GDM1 (cell line): ENCODE results near the gene TRIP13.

ENCODE experiments used
- DNase-seq: peaks from one replicate; lab custom pipeline; 2025; lab: John Stamatoyannopoulos, UW

The TRIP13 gene

DNA sequence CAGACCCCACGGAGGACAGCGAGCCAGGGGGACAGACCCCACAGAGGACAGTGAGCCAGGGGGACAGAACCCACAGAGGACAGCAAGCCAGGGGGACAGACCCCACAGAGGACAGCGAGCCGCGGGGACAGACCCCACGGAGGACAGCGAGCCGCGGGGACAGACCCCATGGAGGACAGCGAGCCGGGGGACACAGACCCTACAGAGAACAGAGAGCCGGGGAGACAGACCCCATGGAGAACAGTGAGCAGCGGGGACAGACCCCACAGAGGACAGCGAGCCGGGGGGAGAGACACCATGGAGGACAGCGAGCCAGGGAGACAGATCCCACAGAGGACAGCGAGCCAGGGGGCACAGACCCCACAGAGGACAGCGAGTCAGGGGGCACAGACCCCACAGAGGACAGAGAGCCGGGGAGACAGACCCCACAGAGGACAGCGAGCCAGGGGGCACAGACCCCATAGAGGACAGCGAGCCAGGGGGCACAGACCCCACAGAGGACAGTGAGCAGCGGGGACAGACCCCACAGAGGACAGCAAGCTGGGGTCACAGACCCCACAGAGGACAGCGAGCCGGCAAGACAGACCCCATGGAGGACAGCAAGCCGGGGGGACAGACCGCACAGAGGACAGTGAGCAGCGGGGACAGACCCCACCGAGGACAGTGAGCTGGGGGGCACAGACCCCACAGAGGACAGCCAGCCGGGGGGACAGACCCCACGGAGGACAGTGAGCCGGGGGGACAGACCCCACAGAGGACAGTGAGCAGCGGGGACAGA, 37.5 kb upstream of the TRIP13 start:
- DNase-seq, result no peak

DNA sequence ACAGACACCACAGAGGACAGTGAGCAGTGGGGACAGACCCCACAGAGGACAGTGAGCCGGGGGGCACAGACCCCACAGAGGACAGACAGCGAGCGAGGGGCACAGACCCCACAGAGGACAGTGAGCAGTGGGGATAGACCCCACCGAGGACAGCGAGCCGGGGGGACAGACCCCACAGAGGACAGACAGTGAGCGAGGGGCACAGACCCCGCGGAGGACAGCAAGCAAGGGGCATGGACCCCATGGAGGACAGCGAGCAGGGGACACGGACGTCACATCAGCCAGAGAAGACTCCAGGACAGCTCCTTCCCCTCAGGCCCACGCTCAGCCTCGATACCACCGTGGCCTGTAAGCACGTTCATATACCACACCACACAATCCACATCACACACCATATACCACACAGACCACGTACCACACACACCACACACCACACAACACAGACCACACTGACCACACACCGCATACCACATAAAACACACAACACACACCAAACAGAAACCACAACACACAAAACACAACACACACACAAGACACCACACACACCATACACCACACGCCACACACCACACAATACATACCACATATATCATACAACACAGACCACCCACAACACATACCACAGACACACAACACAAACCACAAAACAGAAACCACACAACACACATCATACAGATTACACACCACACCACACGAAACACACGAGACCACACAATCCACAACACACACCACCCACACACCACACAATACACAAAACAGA, 36.7 kb upstream of the TRIP13 start:
- no peak for DNase-seq

DNA sequence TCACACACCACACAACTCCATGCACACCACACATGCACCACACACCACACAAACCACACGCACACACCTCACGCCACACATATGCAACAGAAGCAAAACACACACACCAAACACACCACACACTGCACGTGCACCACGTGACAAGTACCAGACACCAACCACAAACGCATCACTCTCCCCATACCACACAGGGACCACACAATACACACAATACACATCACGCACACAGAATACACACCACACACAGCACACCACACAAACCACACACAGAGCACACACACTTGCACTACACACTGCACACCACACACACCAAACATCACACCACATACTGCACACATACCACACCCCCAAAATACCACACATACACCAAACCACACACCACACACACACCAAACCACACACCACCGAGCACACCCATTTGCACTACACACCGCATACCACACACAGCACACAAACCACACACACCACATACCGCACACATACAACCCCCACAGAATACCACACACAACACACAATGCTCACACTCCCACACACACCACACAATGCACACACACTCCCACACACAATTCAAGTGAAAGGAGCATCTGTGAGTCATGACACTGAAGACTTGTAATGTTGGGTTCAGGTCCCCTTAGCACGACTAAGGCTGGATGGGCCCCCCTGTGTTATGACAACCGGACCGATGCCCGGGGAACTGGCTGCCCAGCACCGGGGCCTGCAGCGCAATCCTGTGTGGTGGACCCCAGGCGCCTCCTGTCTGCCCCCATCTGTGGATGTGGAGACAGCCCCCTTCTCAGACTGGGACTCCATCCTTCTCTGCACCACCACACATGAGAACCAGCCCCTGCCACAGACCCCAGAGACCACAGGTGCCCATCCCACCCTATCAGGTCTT, 35.9 kb upstream of the TRIP13 start:
- DNase-seq, result no peak

DNA sequence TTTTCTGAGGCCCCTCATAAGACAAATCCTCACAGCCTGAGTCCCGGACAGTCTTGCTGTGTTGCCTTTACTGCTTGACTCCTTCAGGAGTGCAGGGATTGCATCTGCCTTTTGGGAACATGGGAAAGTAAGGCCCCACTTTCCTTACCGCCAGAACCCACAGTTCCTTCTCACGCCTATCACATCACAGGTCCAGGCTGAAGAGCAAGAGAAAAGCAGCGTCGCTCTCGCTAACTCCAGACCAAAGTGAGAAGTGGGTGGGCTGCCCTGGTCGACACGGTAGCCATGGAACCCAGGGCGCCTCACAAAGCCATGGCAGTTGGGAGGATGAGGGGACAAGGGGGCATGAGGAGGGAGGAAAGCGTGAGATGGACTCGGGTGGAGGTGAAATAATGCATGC, 34.0 kb upstream of the TRIP13 start:
- no peak for DNase-seq

DNA sequence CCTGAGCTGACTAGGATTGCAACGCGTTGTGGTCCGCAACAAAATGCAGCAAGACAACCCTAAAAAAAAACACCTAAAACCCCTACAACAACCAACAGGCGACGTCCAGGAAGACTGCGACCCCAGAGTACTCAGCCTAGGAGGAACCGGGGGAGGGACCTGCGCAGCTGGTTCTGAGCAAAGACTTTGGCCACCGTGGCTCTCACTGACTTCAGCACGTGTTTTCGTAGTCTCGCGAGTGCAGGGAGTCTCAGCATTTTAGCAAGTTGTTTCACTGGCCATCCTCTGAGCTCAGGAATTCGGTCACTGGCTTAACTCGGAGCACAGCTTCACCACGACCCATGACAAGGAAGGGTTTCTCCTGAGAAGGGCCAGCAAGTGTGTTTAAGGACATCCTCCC, 33.3 kb upstream of the TRIP13 start:
- DNase-seq, result no peak

DNA sequence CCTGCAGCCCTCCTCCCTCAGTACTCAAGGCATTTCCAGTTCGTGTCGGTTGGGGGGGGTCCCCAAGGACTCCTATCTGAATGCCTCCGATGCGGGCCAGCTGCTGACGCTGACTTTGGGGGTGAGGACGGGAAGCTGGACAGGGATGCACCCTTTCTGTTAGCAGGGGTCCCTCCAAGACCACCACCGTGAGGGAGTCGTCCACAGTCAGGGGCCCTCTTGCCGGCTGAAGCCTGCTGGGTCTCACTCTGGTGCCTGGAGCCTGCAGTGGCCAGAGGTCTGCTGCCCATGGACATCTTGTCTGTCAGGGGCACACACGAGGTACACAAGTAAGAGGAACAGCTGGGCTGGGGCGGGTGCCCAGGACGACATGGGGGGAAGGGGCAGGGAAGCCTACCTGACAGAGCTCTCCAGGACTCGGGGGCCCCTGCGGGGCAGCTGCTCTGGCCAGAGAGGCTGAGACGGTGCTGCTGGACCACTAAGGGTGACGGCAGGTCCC, 32.8 kb upstream of the TRIP13 start:
- no peak for DNase-seq

DNA sequence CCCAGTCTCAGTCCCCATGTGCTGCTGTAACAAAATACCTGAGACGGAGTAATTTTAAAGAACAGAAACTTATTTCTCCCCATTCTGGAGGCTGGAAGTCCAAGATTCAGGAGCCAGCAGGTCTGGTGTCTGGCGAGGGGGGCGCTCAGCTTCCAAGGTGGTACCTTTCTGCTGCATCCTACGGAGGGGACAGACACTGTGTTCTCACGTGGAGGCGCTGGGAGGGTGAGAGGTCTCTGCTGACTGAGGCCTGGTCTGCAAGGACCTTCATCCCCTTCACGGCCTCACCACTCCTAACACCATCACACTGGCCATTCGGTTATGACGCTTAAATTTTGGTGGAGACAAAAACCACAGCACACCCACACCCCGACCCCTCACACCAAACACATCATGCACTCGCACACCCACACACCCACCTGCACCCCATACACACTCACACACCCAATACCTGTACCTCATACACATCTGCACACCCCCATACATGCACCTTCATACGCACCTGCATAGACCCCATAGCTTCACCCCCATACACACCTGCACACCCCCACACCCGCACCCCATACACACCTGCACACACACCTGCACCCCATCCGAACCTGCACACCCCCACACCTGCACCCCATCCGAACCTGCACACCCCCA, 32.1 kb upstream of the TRIP13 start:
- no peak for DNase-seq

DNA sequence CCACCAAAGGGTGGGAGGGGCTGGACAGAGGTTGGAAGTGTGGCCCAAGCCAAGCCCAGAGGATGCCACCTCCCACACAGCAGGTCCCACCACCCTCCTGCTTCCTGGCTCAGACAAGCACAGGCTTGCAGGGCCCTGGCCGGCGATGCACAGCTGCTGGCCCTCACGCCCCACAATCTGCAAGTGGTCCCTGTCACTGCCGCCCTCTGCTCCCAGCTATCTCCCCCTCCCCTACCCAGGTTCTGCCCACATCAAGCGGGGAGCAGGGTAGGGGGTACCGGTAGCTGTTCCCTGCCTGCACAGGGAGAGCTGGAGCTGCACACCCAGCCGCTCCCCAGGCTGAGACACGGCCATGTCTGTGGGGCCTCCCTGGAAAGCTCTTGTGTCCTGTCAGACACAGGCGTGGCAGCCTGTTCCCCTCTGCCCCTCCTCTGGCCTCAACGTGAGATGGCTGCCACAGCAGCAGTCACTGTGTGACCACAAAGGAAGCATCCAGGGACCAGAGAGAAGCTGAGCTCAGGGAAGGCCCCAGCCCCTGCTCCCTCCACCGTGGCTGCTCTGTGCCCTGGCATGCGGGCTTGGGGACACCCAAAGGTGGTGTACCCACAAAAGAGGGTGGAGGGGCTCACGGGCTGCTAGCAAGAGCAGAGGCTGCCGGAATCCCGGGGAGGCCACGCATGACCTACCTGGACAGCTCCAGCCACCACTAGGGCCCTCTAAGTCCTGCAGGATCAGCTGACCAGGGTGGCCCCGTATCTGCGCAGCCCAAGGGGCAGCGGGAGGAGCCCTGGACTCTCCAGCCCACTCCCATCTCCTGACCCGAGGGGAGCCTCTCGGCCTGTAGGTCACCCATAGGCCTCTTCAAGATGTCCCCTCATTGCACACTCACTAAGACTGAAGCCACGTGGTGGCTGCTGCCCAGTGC, 31.0 kb upstream of the TRIP13 start:
- no peak for DNase-seq

DNA sequence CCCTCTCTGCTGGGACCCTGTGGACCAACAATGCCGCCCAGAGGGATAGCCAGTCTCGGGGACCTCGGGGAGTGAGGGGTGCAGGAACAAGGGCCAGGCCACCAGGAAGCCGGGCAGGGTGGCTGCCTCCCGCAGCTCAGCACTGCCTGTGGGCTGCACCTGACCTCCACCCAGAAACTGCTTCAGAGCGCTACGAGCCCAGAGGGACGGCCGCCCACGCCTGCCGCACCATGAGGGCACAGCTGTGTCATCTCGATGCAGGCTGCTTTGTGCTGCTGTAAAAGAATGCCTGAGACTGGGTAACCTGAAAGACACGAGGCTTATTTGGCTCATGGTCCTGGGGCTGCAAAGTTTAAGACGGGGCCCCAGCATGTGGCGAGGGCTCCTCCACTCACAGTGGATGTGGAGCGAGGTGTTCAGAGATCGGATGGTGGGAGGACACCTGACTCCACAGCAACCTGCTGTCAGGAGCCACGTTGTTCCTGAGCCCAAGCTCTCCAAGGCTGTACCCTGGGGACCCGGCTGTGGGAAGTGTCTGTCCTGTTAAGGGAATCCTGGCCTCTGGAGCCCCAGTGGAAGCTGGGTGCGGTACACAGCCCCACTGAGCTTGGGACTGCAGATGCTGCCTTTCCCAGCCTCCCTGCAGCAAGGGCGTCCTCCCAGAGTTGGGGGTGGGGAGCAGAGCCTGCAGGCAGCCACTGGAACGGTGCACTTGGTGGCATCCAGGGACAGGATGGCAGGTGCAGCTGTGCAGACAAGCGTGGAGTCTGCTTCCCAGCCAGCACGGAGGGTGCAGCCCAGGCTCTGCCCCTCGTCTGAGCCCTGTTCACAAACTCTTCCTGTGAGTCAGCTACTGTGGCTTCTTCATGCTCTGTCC, 30.1 kb upstream of the TRIP13 start:
- DNase-seq, result no peak

DNA sequence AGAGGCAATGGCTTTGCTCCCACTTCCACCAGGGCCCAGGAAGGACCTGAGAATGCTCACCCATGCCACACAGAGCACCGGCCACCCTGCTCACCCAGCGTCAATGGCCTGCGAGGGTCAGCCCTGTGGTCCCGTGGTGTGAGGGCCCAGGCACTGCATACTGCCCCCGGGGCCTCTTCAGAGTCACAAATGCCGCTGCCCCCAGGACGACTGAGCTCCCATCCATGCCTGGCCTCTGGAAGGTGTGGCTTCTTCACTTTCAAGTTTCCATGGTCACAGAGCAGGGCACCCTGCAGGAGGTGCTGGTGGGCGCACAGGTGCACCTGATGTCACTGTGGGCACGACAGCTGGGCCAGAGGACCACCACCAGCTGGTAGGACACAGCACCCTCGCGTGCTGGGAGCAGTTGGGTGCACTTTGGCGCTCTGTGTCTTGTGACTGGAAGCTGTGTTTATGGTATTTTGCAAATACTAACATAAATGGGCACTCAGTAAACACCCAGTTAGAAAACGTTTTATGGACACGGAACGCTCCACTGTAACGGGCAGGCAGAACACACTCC, 29.4 kb upstream of the TRIP13 start:
- no peak for DNase-seq

DNA sequence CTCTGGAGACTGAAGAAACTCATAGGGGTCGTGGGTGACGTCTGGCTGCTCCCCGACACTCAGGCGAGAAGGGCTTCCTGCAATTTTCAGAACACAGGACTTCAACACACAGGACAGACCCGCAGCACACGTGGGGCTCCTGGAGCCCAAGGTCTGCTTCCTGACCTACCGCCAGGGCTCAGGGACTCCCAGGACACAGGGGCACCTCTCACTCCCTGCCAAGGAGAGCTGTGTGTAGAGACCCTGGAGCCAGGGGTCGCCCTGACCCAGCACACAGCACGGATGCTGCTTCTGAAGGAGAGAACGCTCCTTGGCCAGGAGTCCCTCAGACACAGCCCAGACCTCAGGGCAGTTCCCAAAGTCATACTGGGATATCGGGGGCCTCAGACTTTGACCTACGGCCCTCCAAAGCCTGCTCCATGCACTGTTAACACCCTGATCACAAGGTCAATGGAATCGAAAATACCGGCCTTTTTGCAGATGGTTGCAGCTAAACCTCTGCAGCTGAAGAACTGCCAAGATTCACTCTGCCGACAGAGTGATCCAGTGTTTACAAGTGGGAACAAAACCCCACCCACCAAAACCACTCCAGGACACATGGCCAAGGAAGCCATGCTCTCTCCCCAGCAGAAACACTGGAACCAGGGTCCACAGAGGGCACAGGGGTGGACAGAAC, 28.1 kb upstream of the TRIP13 start:
- DNase-seq, result no peak

DNA sequence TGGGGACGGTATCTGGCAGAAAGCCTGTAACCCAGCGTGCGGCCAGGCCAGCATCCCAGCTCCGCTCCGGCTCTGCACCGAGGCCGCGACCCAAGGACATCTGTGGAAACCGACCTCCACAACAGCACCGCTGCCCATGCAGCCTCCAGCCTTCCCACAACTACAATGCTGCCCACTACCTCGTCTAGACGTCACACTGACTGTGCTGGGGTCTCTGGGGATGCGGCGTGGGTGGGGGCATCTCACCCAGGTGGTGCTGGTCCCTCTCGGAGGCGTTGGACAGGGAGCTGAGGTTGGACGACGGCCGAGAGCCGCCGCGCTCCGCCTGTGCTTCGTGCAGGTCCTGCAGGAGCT, 27.5 kb upstream of the TRIP13 start:
- no peak for DNase-seq

DNA sequence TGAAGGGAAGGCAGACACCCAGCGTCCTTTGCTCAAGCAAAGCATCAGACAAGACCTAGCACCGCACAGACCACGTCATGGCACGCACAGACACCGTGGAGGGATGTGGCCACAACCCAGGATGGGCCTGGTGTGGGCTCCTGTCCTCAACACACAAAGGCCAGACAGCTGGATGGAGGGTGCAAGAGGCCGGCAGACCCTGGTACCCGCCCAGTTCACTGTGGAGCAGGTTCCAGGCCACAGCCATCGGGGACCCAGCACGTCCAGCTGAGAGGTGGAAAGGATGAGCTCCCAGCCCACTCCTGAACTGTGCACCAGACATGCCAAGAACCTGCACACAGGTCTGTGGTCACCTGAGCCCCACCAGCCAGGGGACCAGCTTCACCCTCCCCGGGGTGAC, 26.9 kb upstream of the TRIP13 start:
- DNase-seq, result no peak

DNA sequence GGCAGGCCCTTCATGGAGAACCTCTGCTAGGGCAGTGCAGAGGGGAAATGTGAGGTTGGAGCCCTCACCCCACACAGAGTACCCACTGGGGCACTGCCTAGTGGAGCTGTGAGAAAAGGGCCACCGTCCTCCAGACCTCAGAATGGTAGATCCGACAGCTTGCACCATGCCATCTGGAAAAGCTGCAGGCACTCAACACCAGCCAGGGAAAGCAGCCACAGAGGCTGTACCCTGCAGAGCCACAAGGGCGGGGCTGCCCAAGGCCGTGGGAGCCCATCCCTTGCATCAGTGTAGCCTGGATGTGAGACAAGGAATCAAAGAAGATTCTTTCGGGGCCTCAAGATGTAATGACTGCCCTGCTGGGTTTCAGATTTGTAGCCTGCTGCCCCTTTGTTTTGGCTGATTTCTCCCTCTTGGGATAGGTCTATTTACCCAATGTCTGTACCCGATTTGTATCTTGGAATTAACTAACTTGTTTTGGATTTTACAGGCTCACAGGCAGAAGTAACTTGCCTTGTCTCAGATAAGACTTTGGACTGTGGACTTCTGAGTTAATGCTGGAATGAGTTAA, 25.3 kb upstream of the TRIP13 start:
- DNase-seq, result no peak

DNA sequence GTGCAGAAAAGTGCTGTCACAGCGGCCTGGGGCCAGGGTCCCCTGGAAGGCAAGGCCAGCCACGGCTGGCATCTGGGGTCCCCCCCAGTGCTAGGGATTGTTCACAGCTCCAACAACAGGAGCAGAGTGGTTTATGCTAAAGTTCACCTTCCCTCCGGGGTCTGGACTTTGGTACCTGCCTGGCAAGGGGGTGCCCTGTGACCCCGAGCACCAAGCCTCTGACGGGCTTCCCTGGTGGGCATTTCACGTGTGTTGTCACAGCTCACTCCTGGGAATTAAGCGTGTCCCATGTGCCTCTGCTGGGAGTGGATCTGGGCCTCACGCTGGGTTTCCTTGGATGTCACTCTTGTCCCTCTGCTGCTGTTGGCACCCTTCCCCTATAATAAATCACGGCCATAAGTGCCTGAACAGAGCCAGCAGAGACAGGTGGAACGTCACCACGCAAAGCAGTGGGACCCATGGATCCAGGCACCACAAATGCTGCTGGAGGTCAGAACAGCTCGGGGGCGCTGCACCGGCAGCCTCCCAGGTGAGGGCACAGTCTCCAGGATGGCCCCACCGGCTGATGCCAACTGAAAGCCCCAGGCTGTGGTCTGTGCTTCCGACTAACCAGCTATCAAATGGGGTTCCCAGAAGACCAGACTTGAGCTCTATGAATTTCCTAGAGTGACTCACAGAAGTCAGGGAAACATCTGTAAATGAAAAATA, 24.1 kb upstream of the TRIP13 start:
- no peak for DNase-seq

DNA sequence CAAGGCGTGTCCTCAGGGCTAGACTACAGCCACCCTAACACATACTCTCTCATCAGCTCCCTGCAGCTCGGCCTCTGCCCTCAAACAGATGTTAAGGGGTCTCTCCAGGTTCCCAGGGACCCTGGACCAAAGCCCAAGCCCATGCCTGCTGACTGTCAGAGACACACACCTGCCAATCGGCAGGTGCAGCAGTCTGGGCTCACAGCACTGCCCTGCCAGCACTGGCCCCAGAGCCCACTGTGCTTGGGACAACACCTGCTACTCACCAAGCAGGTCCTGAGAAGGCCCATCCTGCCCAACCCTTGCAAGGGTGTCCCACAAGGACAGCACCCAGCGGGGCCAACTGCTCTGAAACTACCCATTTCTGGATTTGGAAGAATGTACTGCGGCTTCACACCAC, 21.7 kb upstream of the TRIP13 start:
- DNase-seq, result no peak

DNA sequence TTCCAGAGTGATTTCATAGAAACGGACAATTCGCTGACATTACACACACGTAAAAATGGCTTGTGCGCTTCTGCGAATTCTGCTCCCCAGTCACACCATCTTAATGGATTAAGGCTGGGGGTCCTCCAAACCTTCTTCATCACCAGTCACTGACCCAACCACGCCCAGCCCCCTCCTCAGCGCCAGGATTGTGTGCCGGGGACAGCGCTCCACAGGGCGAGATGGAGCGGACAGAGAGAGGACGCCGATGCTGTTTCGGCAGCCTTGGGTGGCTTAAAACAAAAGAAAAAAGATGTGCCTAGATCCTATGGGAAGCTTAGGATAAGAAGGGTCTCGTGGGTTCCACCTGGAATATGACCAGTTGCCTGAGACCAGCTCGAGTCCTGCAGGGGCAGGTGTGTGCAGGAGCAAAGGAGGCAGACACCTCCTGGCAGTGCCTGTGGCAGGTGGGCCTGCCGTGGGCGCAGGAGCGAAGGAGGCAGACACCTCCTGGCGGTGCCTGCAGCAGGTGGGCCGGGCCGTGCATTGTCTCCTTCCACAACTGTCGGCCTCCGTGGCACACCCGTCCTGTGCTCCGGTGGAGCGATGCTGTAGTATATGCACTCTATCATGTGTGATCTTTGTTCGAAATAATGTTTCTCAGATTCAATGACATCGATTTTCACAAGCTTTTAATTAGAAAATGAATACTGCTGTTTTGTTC, 20.9 kb upstream of the TRIP13 start:
- no peak for DNase-seq
